SK-N-SH treated with all-trans-retinoic acid at 6 μM for 48 hours (cell line): ENCODE measurements around the gene IER2.

ENCODE experiments used
- CREB5 ChIP-seq: fragments of 250-450 bp; sonication (Bioruptor Pico); IDR thresholded peaks from 2 replicates; pipeline ENCODE4 v1.5.1; 2020; ENCODE audit warnings: low read depth, mild to moderate bottlenecking, moderate library complexity
- CSDC2 ChIP-seq: fragments of 250-450 bp; sonication (Bioruptor Pico); IDR thresholded peaks from 2 replicates; pipeline ENCODE4 v1.5.0; 2020; ENCODE audit warnings: mild to moderate bottlenecking, moderate library complexity
- CSRNP3 ChIP-seq: fragments of 250-450 bp; sonication (Bioruptor Pico); IDR thresholded peaks from 2 replicates; pipeline ENCODE4 v1.5.1; 2021; ENCODE audit warnings: mild to moderate bottlenecking, moderate library complexity
- PATZ1 ChIP-seq: fragments of 250-450 bp; sonication (Bioruptor Pico); IDR thresholded peaks from 2 replicates; pipeline ENCODE4 v1.8.0; 2020; ENCODE audit warnings: mild to moderate bottlenecking, moderate library complexity, borderline replicate concordance
- PPARA ChIP-seq: fragments of 250-450 bp; sonication (Bioruptor Pico); IDR thresholded peaks from 2 replicates; pipeline ENCODE4 v1.5.0; 2020; ENCODE audit warnings: mild to moderate bottlenecking, borderline replicate concordance
- ZFP30 ChIP-seq: fragments of 450-650 bp; formaldehyde crosslinking; IDR thresholded peaks from 2 replicates; pipeline ENCODE4 v1.5.0; 2022; ENCODE audit warnings: mild to moderate bottlenecking, moderate library complexity

- TF ChIP-seq CSDC2 (CRISPR knock-in tag): no peak
- no peak for TF ChIP-seq PPARA (CRISPR knock-in tag)
- TF ChIP-seq CSRNP3 (CRISPR knock-in tag): no peak
- TF ChIP-seq PATZ1 (CRISPR knock-in tag): no peak
- TF ChIP-seq ZFP30 (CRISPR knock-in tag): no peak
- no peak for TF ChIP-seq CREB5
Measured at GRCh38 chr19:13171146-13171545, 20.9 kb downstream of the IER2 start.
